AG09309 (cell line): ENCODE data around the gene MAGI1.

Source experiments
- DNase-seq: peaks from one replicate; pipeline ENCODE4 v3.0.0-alpha.2; 2010; ENCODE audit warnings: low read depth
- H3K4me3 ChIP-seq: 2 replicates; pipeline ENCODE4 v1.5.1; 2011; ENCODE audit warnings: mild to moderate bottlenecking, low read depth, low read length, moderate library complexity; ENCODE audit not compliant: control insufficient read depth
- TF ChIP-seq, protein P1 (sequence below): IDR thresholded peaks from 2 replicates; pipeline ENCODE4 v1.5.1; 2011; ENCODE audit warnings: mild to moderate bottlenecking, low read depth, low read length, inconsistent platforms; ENCODE audit not compliant: insufficient read depth, control insufficient read depth; ENCODE audit errors: missing control alignments

MAGI1 gene

GRCh38 chr3:65890328-65890727 is 148.4 kb downstream of the MAGI1 start:
- TF ChIP-seq, protein P1, sequence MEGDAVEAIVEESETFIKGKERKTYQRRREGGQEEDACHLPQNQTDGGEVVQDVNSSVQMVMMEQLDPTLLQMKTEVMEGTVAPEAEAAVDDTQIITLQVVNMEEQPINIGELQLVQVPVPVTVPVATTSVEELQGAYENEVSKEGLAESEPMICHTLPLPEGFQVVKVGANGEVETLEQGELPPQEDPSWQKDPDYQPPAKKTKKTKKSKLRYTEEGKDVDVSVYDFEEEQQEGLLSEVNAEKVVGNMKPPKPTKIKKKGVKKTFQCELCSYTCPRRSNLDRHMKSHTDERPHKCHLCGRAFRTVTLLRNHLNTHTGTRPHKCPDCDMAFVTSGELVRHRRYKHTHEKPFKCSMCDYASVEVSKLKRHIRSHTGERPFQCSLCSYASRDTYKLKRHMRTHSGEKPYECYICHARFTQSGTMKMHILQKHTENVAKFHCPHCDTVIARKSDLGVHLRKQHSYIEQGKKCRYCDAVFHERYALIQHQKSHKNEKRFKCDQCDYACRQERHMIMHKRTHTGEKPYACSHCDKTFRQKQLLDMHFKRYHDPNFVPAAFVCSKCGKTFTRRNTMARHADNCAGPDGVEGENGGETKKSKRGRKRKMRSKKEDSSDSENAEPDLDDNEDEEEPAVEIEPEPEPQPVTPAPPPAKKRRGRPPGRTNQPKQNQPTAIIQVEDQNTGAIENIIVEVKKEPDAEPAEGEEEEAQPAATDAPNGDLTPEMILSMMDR, result no peak
- no peak for DNase-seq
- H3K4me3 ChIP-seq, result no peak overlapping the region

- H3K4me3 ChIP-seq, result no peak overlapping the region
- TF ChIP-seq, protein P1, result no peak
- no peak for DNase-seq
These were observed 149.0 kb downstream of the MAGI1 start for GRCh38 chr3:65889707-65890099.

GRCh38 chr3:65888980-65889706 is 149.6 kb downstream of the MAGI1 start:
- peak; percentile 89 for DNase-seq
- TF ChIP-seq, protein P1, result no peak
- no peak overlapping the region for H3K4me3 ChIP-seq

- no peak overlapping the region for H3K4me3 ChIP-seq
- DNase-seq, result no peak
- TF ChIP-seq, protein P1, result no peak
These were observed 150.5 kb downstream of the MAGI1 start for GRCh38 chr3:65888196-65888595.

- no peak for DNase-seq
- TF ChIP-seq, protein P1, result no peak
- no peak overlapping the region for H3K4me3 ChIP-seq
These were observed 152.3 kb downstream of the MAGI1 start for GRCh38 chr3:65886391-65886790.

DNA sequence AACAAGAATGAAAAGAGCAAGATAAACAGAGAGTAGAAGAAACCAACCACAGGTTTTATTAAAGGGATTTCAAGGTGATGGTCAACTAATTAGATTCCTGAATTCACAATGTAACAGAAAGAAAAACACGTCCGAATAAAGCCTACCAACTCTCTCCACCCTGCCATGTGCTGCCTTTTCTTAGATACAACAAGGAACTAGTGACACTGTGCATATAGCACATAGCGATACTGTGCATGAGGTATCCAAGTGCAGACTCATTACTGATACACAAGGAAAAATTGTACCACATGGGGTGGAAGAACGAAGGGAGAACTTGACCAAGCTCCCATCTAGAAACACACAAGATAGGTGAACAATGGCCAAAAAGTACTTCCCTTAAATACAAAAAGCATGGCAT is 154.6 kb downstream of the MAGI1 start:
- H3K4me3 ChIP-seq, result no peak overlapping the region
- TF ChIP-seq, protein P1, result no peak
- no peak for DNase-seq

DNA sequence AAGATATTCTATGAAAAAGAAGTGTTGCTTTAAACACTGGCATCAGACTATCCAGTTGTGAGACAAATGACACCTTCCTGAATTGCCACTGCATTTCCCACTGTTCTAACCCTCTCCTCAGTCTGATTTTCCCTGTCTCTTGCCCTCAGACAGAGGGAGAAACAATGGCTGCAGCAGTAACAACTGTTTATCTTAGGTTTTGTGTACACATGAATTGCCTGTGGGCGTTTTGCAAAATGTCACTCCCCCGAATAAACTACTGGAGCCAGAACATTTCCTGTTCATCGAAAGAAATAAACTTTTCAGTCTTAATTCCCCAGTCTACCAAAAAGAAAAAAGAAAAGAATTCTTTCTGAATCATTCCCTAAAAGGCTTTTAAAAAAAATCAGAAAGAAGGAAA is 155.1 kb downstream of the MAGI1 start:
- no peak for DNase-seq
- H3K4me3 ChIP-seq, result no peak overlapping the region
- TF ChIP-seq, protein P1, result no peak
